AG10803 (cell line): ENCODE data around the gene BARHL1.

Source experiments
- DNase-seq: peaks from one replicate; pipeline ENCODE4 v3.0.0; 2010; ENCODE audit warnings: low read depth
- H3K4me3 ChIP-seq: 2 replicates; pipeline ENCODE4 v1.5.1; 2011; ENCODE audit warnings: mild to moderate bottlenecking, low read length, control low read depth
- CTCF ChIP-seq: conservative IDR thresholded peaks from 2 replicates; pipeline ENCODE4 v1.5.1; 2011; ENCODE audit warnings: mild to moderate bottlenecking, low read length, control low read depth, inconsistent platforms

Gene BARHL1

DNA sequence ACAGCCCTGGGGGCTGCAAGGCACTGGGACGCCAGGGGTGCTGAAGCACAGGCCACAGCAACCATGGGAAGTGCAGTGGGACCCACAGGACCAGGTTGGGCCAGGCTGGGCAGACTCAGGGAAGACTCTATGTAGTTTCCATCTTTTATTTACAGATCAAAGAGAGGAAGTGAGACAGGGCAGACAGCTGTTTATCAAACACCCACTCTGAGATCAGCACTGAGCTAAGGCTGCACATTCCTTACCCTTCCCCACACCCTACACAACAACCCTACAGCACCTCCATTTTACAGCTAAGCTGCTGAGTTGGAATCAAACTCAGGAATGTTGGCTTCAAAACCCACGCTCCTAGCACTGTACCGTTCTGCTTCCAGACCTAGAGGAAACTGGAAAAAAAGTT, 19.8 kb downstream of the BARHL1 start:
- TF ChIP-seq CTCF, result no peak
- no peak for DNase-seq
- H3K4me3 ChIP-seq, result no peak overlapping the region

GRCh38 chr9:132605387-132605786, 23.0 kb downstream of the BARHL1 start:
- DNase-seq, result no peak
- TF ChIP-seq CTCF, result no peak
- no peak overlapping the region for H3K4me3 ChIP-seq

DNA sequence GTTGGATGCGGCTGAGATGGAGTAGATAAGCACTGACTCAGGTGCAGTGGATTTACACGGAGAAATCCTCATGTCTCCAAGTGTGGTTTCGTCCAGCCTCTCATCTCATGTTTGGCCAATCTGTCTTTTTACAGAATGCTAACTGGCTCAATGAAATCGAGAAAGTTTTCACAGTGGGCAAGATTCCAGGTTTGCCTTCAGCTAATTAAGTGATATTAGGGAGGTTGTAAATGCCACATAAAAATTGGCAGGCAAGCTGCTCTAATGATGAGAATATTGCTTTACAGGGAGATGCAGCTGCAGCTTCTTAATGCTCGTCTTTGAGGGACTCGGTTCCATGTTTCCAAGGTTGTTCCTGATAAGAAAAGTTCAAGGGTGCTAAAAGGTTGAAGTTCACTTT, 23.7 kb downstream of the BARHL1 start:
- no peak for TF ChIP-seq CTCF
- no peak overlapping the region for H3K4me3 ChIP-seq
- DNase-seq, result no peak

- DNase-seq, result no peak
- no peak for TF ChIP-seq CTCF
- no peak overlapping the region for H3K4me3 ChIP-seq
Measured at GRCh38 chr9:132609184-132609583, 26.8 kb downstream of the BARHL1 start.

GRCh38 chr9:132609829-132610228, 27.4 kb downstream of the BARHL1 start:
- TF ChIP-seq CTCF, result no peak
- DNase-seq, result peak; percentile 91
- H3K4me3 ChIP-seq, result no peak overlapping the region

DNA sequence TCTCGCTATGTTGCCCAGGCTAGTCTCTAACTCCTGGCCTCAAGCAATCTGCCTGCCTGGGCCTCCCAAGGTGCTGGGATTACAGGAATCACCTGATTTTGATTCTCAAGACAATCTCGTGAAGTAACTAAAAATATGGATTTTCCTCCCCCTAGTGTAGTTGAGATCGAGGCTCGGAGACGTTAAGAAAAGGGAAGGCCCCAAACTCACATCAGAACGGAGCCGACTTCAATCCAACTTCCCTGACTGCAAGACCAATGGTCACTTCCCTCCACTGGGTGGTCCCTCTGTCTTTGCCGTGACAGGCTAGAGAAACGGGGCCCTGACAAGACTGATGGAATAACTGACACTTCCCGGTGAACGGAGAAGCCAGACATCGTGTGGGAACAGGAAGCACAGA, 28.3 kb downstream of the BARHL1 start:
- DNase-seq, result no peak
- no peak for TF ChIP-seq CTCF
- no peak overlapping the region for H3K4me3 ChIP-seq

- no peak overlapping the region for H3K4me3 ChIP-seq
- TF ChIP-seq CTCF, result no peak
- no peak for DNase-seq
Measured at GRCh38 chr9:132614324-132614723, 31.9 kb downstream of the BARHL1 start.
